ENCODE data around the gene KCMF1. TPM values are rescaled to one million over a fixed set of nuclear protein-coding genes. Genes with fewer than 3 reads are reported as not detected.

The KCMF1 gene
- total RNA-seq, 1 donor from 2014 or later: 98.1 TPM

- intact Hi-C loops (cut with micrococcal nuclease): no loop called here
- DNase-seq (ENCODE audit: low spot score): no peak
- Mint-ChIP-seq H3K9me3 (peaks cover 5% of the 10 kb centered on the region), H3K4me3 (no peak overlapping the region), H3K4me1 (ENCODE audit: low read depth) (peaks cover 57% of the 10 kb centered on the region), H3K27me3 (ENCODE audit: insufficient read depth) (no peaks in the 10 kb centered on the region), H3K27ac (peak overlapping the region; percentile 52), H3K36me3 (ENCODE audit: low read depth) (peaks cover 22% of the 10 kb centered on the region)
Measured at GRCh38 chr2:85002534-85002933, 31.6 kb downstream of the KCMF1 start.

GRCh38 chr2:85008252-85008651 is 37.3 kb downstream of the KCMF1 start:
- DNase-seq (ENCODE audit: low spot score): no peak
- no peaks in the 10 kb centered on the region for H3K27me3 Mint-ChIP-seq (ENCODE audit: insufficient read depth)
- peaks cover 70% of the 10 kb centered on the region for H3K4me1 Mint-ChIP-seq (ENCODE audit: low read depth)
- H3K27ac Mint-ChIP-seq: no peak overlapping the region
- H3K4me3 Mint-ChIP-seq: no peak overlapping the region
- H3K9me3 Mint-ChIP-seq: peaks cover 8% of the 10 kb centered on the region
- intact Hi-C loops (cut with micrococcal nuclease): no loop called here
- H3K36me3 Mint-ChIP-seq (ENCODE audit: low read depth): peaks cover 34% of the 10 kb centered on the region

DNA sequence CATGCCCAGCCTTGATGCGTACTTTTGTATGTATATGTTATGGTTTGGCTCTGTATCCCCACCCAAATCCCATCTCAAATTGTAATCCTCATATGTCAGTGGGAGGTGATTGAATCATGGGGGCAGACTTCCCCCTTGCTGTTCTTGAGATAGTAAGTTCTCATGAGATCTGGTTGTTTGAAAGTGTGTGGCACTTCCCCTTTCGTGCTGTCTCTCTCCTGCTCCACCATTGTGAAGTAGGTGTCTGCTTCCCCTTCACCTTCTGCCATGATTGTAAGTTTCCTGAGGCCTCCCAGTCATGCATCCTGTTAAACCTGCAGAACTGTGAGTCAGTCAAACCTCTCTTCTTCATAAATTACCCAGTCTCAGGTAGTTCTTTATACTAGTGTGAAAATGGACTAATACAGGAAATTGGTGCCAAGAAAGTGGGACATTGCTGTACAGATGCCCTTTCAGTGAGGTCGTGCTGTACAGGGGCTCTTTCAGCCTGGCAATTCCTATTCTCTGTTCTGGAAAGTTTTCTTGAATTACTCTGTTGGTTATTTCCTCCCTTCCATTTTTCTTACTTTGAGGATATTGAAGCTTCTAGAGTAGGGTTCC is 38.2 kb downstream of the KCMF1 start:
- peaks cover 8% of the 10 kb centered on the region for H3K9me3 Mint-ChIP-seq
- H3K27ac Mint-ChIP-seq: peak overlapping the region; percentile 63
- H3K36me3 Mint-ChIP-seq (ENCODE audit: low read depth): peaks cover 30% of the 10 kb centered on the region
- peaks cover 67% of the 10 kb centered on the region for H3K4me1 Mint-ChIP-seq (ENCODE audit: low read depth)
- no peak overlapping the region for H3K4me3 Mint-ChIP-seq
- intact Hi-C loops (cut with micrococcal nuclease): no loop called here
- no peaks in the 10 kb centered on the region for H3K27me3 Mint-ChIP-seq (ENCODE audit: insufficient read depth)
- DNase-seq (ENCODE audit: low spot score): no peak

GRCh38 chr2:85010404-85010803 is 39.4 kb downstream of the KCMF1 start:
- Mint-ChIP-seq H3K36me3 (ENCODE audit: low read depth) (peaks cover 27% of the 10 kb centered on the region), H3K9me3 (peaks cover 8% of the 10 kb centered on the region), H3K27ac (no peak overlapping the region), H3K4me3 (no peak overlapping the region), H3K27me3 (ENCODE audit: insufficient read depth) (no peaks in the 10 kb centered on the region), H3K4me1 (ENCODE audit: low read depth) (peaks cover 74% of the 10 kb centered on the region)
- intact Hi-C loops (cut with micrococcal nuclease): no loop called here
- DNase-seq (ENCODE audit: low spot score): no peak

- H3K36me3 Mint-ChIP-seq (ENCODE audit: low read depth): peaks cover 23% of the 10 kb centered on the region
- intact Hi-C loops (cut with micrococcal nuclease): no loop called here
- H3K27me3 Mint-ChIP-seq (ENCODE audit: insufficient read depth): no peaks in the 10 kb centered on the region
- H3K4me1 Mint-ChIP-seq (ENCODE audit: low read depth): peaks cover 75% of the 10 kb centered on the region
- no peak overlapping the region for H3K4me3 Mint-ChIP-seq
- no peak for DNase-seq (ENCODE audit: low spot score)
- peaks cover 8% of the 10 kb centered on the region for H3K9me3 Mint-ChIP-seq
- peak overlapping the region; percentile 6 for H3K27ac Mint-ChIP-seq
Measured at GRCh38 chr2:85011098-85011497, 40.1 kb downstream of the KCMF1 start.

GRCh38 chr2:85011747-85012146 is 40.8 kb downstream of the KCMF1 start:
- intact Hi-C loops (cut with micrococcal nuclease): no loop called here
- Mint-ChIP-seq H3K4me1 (ENCODE audit: low read depth) (peaks cover 75% of the 10 kb centered on the region), H3K27me3 (ENCODE audit: insufficient read depth) (no peaks in the 10 kb centered on the region), H3K9me3 (peaks cover 8% of the 10 kb centered on the region), H3K27ac (no peak overlapping the region), H3K4me3 (peak overlapping the region; percentile 10), H3K36me3 (ENCODE audit: low read depth) (peaks cover 23% of the 10 kb centered on the region)
- no peak for DNase-seq (ENCODE audit: low spot score)

- intact Hi-C loops (cut with micrococcal nuclease): no loop called here
- Mint-ChIP-seq H3K4me1 (ENCODE audit: low read depth) (peaks cover 72% of the 10 kb centered on the region), H3K9me3 (peaks cover 4% of the 10 kb centered on the region), H3K27ac (peak overlapping the region; percentile 52), H3K4me3 (no peak overlapping the region), H3K36me3 (ENCODE audit: low read depth) (peaks cover 18% of the 10 kb centered on the region), H3K27me3 (ENCODE audit: insufficient read depth) (no peaks in the 10 kb centered on the region)
- DNase-seq (ENCODE audit: low spot score): no peak
Measured at GRCh38 chr2:85012431-85012830, 41.5 kb downstream of the KCMF1 start.

GRCh38 chr2:85012855-85013254 is 41.9 kb downstream of the KCMF1 start:
- intact Hi-C loops (cut with micrococcal nuclease): no loop called here
- Mint-ChIP-seq H3K9me3 (peaks cover 4% of the 10 kb centered on the region), H3K4me1 (ENCODE audit: low read depth) (peaks cover 76% of the 10 kb centered on the region), H3K4me3 (no peak overlapping the region), H3K27me3 (ENCODE audit: insufficient read depth) (no peaks in the 10 kb centered on the region), H3K27ac (peak overlapping the region; percentile 49), H3K36me3 (ENCODE audit: low read depth) (peaks cover 17% of the 10 kb centered on the region)
- no peak for DNase-seq (ENCODE audit: low spot score)

GRCh38 chr2:85015653-85016360 is 44.8 kb downstream of the KCMF1 start:
- Mint-ChIP-seq H3K4me3 (no peak overlapping the region), H3K27ac (peak overlapping the region; percentile 82), H3K9me3 (no peaks in the 10 kb centered on the region), H3K27me3 (ENCODE audit: insufficient read depth) (no peaks in the 10 kb centered on the region), H3K36me3 (ENCODE audit: low read depth) (peaks cover 11% of the 10 kb centered on the region), H3K4me1 (ENCODE audit: low read depth) (peaks cover 68% of the 10 kb centered on the region)
- intact Hi-C loops (cut with micrococcal nuclease): loop anchor here (1.0 to 2.0 kb wide), 3 partner anchors 12 to 77 kb away; no protein-coding TSS in a partner anchor
- no peak for DNase-seq (ENCODE audit: low spot score)

GRCh38 chr2:85016446-85016845 is 45.5 kb downstream of the KCMF1 start:
- Mint-ChIP-seq H3K27me3 (ENCODE audit: insufficient read depth) (no peaks in the 10 kb centered on the region), H3K4me3 (no peak overlapping the region), H3K36me3 (ENCODE audit: low read depth) (peaks cover 9% of the 10 kb centered on the region), H3K9me3 (no peaks in the 10 kb centered on the region), H3K27ac (no peak overlapping the region), H3K4me1 (ENCODE audit: low read depth) (peaks cover 61% of the 10 kb centered on the region)
- intact Hi-C loops (cut with micrococcal nuclease): no loop called here
- DNase-seq (ENCODE audit: low spot score): no peak

GRCh38 chr2:85017411-85018048 is 46.6 kb downstream of the KCMF1 start:
- H3K36me3 Mint-ChIP-seq (ENCODE audit: low read depth): peaks cover 8% of the 10 kb centered on the region
- H3K4me1 Mint-ChIP-seq (ENCODE audit: low read depth): peaks cover 50% of the 10 kb centered on the region
- peak overlapping the region; percentile 40 for H3K27ac Mint-ChIP-seq
- no peak for DNase-seq (ENCODE audit: low spot score)
- no peaks in the 10 kb centered on the region for H3K9me3 Mint-ChIP-seq
- intact Hi-C loops (cut with micrococcal nuclease): no loop called here
- no peaks in the 10 kb centered on the region for H3K27me3 Mint-ChIP-seq (ENCODE audit: insufficient read depth)
- H3K4me3 Mint-ChIP-seq: no peak overlapping the region

GRCh38 chr2:85018049-85018447 is 47.1 kb downstream of the KCMF1 start:
- Mint-ChIP-seq H3K4me3 (no peak overlapping the region), H3K4me1 (ENCODE audit: low read depth) (peaks cover 45% of the 10 kb centered on the region), H3K27ac (peak overlapping the region; percentile 34)

DNA sequence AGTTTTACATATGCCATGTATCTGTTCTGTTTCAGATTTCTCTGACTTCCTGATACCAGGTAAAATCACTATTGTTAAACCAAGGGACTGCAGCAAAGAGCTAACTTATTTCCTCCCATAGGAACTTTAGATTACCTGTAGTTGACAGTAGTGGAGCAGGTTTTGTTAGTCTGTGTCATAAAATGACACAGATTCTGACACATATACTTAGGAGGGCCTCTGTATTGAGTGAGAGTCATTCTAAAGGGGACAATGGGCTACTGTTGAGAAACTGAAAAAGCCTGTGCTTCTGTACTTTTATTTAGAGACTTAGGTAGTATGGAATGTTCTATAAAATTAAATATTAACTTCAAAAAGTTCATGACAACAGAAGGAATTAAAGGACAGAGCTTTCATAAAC is 48.2 kb downstream of the KCMF1 start:
- H3K9me3 Mint-ChIP-seq: no peaks in the 10 kb centered on the region
- peak overlapping the region; percentile 7 for H3K27ac Mint-ChIP-seq
- no peaks in the 10 kb centered on the region for H3K27me3 Mint-ChIP-seq (ENCODE audit: insufficient read depth)
- H3K4me1 Mint-ChIP-seq (ENCODE audit: low read depth): peaks cover 40% of the 10 kb centered on the region
- no peak for DNase-seq (ENCODE audit: low spot score)
- H3K36me3 Mint-ChIP-seq (ENCODE audit: low read depth): peaks cover 13% of the 10 kb centered on the region
- no peak overlapping the region for H3K4me3 Mint-ChIP-seq
- intact Hi-C loops (cut with micrococcal nuclease): no loop called here

More at GRCh38 chr2:85018049-85018447, 47.1 kb downstream of the KCMF1 start:
- DNase-seq (ENCODE audit: low spot score): no peak
- peaks cover 8% of the 10 kb centered on the region for H3K36me3 Mint-ChIP-seq (ENCODE audit: low read depth)
- H3K9me3 Mint-ChIP-seq: no peaks in the 10 kb centered on the region
- no peaks in the 10 kb centered on the region for H3K27me3 Mint-ChIP-seq (ENCODE audit: insufficient read depth)
- intact Hi-C loops (cut with micrococcal nuclease): no loop called here
